BLaER1 (cell line): Measurements from ENCODE around the gene SMOC2.

Source experiments
- H3K27ac ChIP-seq: shearing (Covaris generic); formaldehyde crosslinking; 2 replicates; pipeline ENCODE4 v1.8.1; 2022
- H3K27me3 ChIP-seq: shearing (Covaris generic); formaldehyde crosslinking; 2 replicates; pipeline ENCODE4 v1.8.1; 2022
- H3K36me3 ChIP-seq: shearing (Covaris generic); formaldehyde crosslinking; 2 replicates; pipeline ENCODE4 v1.8.1; 2022
- H3K4me1 ChIP-seq: shearing (Covaris generic); formaldehyde crosslinking; 2 replicates; pipeline ENCODE4 v1.8.1; 2022
- H3K4me2 ChIP-seq: shearing (Covaris generic); formaldehyde crosslinking; 2 replicates; pipeline ENCODE4 v1.8.1; 2022
- H3K4me3 ChIP-seq: shearing (Covaris generic); formaldehyde crosslinking; 2 replicates; pipeline ENCODE4 v1.8.1; 2022
- H3K9ac ChIP-seq: shearing (Covaris generic); formaldehyde crosslinking; 2 replicates; pipeline ENCODE4 v1.8.1; 2022
- H3K9me3 ChIP-seq: shearing (Covaris generic); formaldehyde crosslinking; 2 replicates; pipeline ENCODE4 v1.8.1; 2022
- H4K20me1 ChIP-seq: shearing (Covaris generic); formaldehyde crosslinking; 2 replicates; pipeline ENCODE4 v1.8.1; 2022
- Cebpa-rat ChIP-seq: shearing (Covaris generic); IDR thresholded peaks from 2 replicates; pipeline ENCODE4 v1.8.1; 2022

SMOC2 gene

GRCh38 chr6:168584671-168585070, 143.7 kb downstream of the SMOC2 start:
- H3K4me1 ChIP-seq = no peaks in the 10 kb centered on the region
- no peak overlapping the region for H3K9ac ChIP-seq
- no peaks in the 10 kb centered on the region for H3K36me3 ChIP-seq
- H3K4me3 ChIP-seq = no peak overlapping the region
- H4K20me1 ChIP-seq = no peaks in the 10 kb centered on the region
- no peaks in the 10 kb centered on the region for H3K27me3 ChIP-seq
- H3K27ac ChIP-seq = no peak overlapping the region
- no peaks in the 10 kb centered on the region for H3K9me3 ChIP-seq
- no peak for TF ChIP-seq Cebpa-rat
- H3K4me2 ChIP-seq = no peak overlapping the region

- no peak overlapping the region for H3K4me2 ChIP-seq
- H4K20me1 ChIP-seq = no peaks in the 10 kb centered on the region
- H3K36me3 ChIP-seq = no peaks in the 10 kb centered on the region
- no peak overlapping the region for H3K27ac ChIP-seq
- no peaks in the 10 kb centered on the region for H3K9me3 ChIP-seq
- H3K9ac ChIP-seq = no peak overlapping the region
- TF ChIP-seq Cebpa-rat = no peak
- no peaks in the 10 kb centered on the region for H3K4me1 ChIP-seq
- H3K4me3 ChIP-seq = no peak overlapping the region
- no peaks in the 10 kb centered on the region for H3K27me3 ChIP-seq
Measured at GRCh38 chr6:168585441-168585840, 144.5 kb downstream of the SMOC2 start.

GRCh38 chr6:168589275-168589674, 148.3 kb downstream of the SMOC2 start:
- Histone ChIP-seq H3K9me3 (no peaks in the 10 kb centered on the region), H3K36me3 (no peaks in the 10 kb centered on the region), H3K27me3 (no peaks in the 10 kb centered on the region), H3K9ac (no peak overlapping the region), H3K4me1 (no peaks in the 10 kb centered on the region), H3K4me3 (no peak overlapping the region), H3K4me2 (no peak overlapping the region), H3K27ac (no peak overlapping the region), H4K20me1 (no peaks in the 10 kb centered on the region)
- no peak for TF ChIP-seq Cebpa-rat

- H3K4me1 ChIP-seq = no peaks in the 10 kb centered on the region
- no peaks in the 10 kb centered on the region for H3K27me3 ChIP-seq
- H3K9ac ChIP-seq = no peak overlapping the region
- no peak overlapping the region for H3K4me3 ChIP-seq
- no peaks in the 10 kb centered on the region for H4K20me1 ChIP-seq
- no peaks in the 10 kb centered on the region for H3K36me3 ChIP-seq
- no peak for TF ChIP-seq Cebpa-rat
- no peak overlapping the region for H3K27ac ChIP-seq
- H3K4me2 ChIP-seq = no peak overlapping the region
- H3K9me3 ChIP-seq = no peaks in the 10 kb centered on the region
Measured at GRCh38 chr6:168590406-168590805, 149.4 kb downstream of the SMOC2 start.

- Histone ChIP-seq H3K4me1 (no peaks in the 10 kb centered on the region), H3K4me2 (no peak overlapping the region), H3K27me3 (no peaks in the 10 kb centered on the region), H3K4me3 (no peak overlapping the region), H3K9ac (no peak overlapping the region), H4K20me1 (no peaks in the 10 kb centered on the region), H3K9me3 (no peaks in the 10 kb centered on the region), H3K27ac (no peak overlapping the region), H3K36me3 (no peaks in the 10 kb centered on the region)
- TF ChIP-seq Cebpa-rat = no peak
Measured at GRCh38 chr6:168596344-168596743, 155.4 kb downstream of the SMOC2 start.

- H3K27me3 ChIP-seq = no peaks in the 10 kb centered on the region
- H3K9ac ChIP-seq = no peak overlapping the region
- H3K4me3 ChIP-seq = no peak overlapping the region
- no peaks in the 10 kb centered on the region for H3K9me3 ChIP-seq
- H4K20me1 ChIP-seq = no peaks in the 10 kb centered on the region
- no peak for TF ChIP-seq Cebpa-rat
- H3K27ac ChIP-seq = no peak overlapping the region
- H3K36me3 ChIP-seq = no peaks in the 10 kb centered on the region
- H3K4me2 ChIP-seq = no peak overlapping the region
- H3K4me1 ChIP-seq = peaks cover 7% of the 10 kb centered on the region; the same call in 1 of the 2 replicates
Measured at GRCh38 chr6:168597471-168597875, 156.5 kb downstream of the SMOC2 start.

GRCh38 chr6:168598251-168599117, 157.5 kb downstream of the SMOC2 start:
- Histone ChIP-seq H3K9ac (no peak overlapping the region), H3K27ac (no peak overlapping the region), H4K20me1 (no peaks in the 10 kb centered on the region), H3K9me3 (no peaks in the 10 kb centered on the region), H3K36me3 (no peaks in the 10 kb centered on the region), H3K4me1 (peaks cover 17% of the 10 kb centered on the region), H3K4me2 (no peak overlapping the region), H3K4me3 (no peak overlapping the region), H3K27me3 (no peaks in the 10 kb centered on the region)
- TF ChIP-seq Cebpa-rat = no peak

- H3K4me3 ChIP-seq = no peak overlapping the region
- H3K4me2 ChIP-seq = no peak overlapping the region
- H3K9me3 ChIP-seq = peaks cover 4% of the 10 kb centered on the region
- no peak overlapping the region for H3K27ac ChIP-seq
- H4K20me1 ChIP-seq = no peaks in the 10 kb centered on the region
- H3K4me1 ChIP-seq = peaks cover 20% of the 10 kb centered on the region
- TF ChIP-seq Cebpa-rat = no peak
- no peak overlapping the region for H3K9ac ChIP-seq
- H3K27me3 ChIP-seq = no peaks in the 10 kb centered on the region
- H3K36me3 ChIP-seq = no peaks in the 10 kb centered on the region
Measured at GRCh38 chr6:168599118-168599494, 158.1 kb downstream of the SMOC2 start.

GRCh38 chr6:168599769-168600330, 158.9 kb downstream of the SMOC2 start:
- no peak overlapping the region for H3K4me3 ChIP-seq
- H3K4me2 ChIP-seq = no peak overlapping the region
- H4K20me1 ChIP-seq = no peaks in the 10 kb centered on the region
- H3K27ac ChIP-seq = no peak overlapping the region
- peaks cover 5% of the 10 kb centered on the region for H3K9me3 ChIP-seq
- no peaks in the 10 kb centered on the region for H3K27me3 ChIP-seq
- no peak for TF ChIP-seq Cebpa-rat
- peaks cover 22% of the 10 kb centered on the region for H3K4me1 ChIP-seq
- H3K36me3 ChIP-seq = no peaks in the 10 kb centered on the region
- no peak overlapping the region for H3K9ac ChIP-seq

GRCh38 chr6:168600381-168600780, 159.4 kb downstream of the SMOC2 start:
- Histone ChIP-seq H3K27me3 (no peaks in the 10 kb centered on the region), H3K36me3 (no peaks in the 10 kb centered on the region), H3K4me3 (no peak overlapping the region), H3K9me3 (peaks cover 5% of the 10 kb centered on the region), H3K9ac (no peak overlapping the region), H3K4me1 (peaks cover 27% of the 10 kb centered on the region), H3K4me2 (no peak overlapping the region), H3K27ac (no peak overlapping the region), H4K20me1 (no peaks in the 10 kb centered on the region)
- TF ChIP-seq Cebpa-rat = no peak
